Mesenchymal stem cell (in vitro differentiated cells and primary cell): Measurements from ENCODE around the gene BTBD16.

Experiments
- DNase-seq: peaks from one replicate; pipeline ENCODE4 v3.0.0-alpha.2; 2013
- H2AFZ ChIP-seq: one replicate; pipeline ENCODE4 v1.6.1; 2013; ENCODE audit warnings: low read depth, mild to moderate bottlenecking, control low read depth, inconsistent platforms, low read length, moderate library complexity
- H2AK5ac ChIP-seq: 2 replicates; pipeline ENCODE4 v1.6.1; 2013; ENCODE audit warnings: low read length, moderate library complexity, mild to moderate bottlenecking, inconsistent platforms; ENCODE audit not compliant: severe bottlenecking
- H2BK120ac ChIP-seq: one replicate; pipeline ENCODE4 v1.6.1; 2013; ENCODE audit warnings: low read depth, mild to moderate bottlenecking, inconsistent platforms, low read length, moderate library complexity
- H2BK12ac ChIP-seq, 2 experiments: one replicate each; pipeline ENCODE4 v1.6.1; 2013; ENCODE audit warnings: inconsistent platforms in 2 of 2, low read length in 2 of 2, mild to moderate bottlenecking in 2 of 2, moderate library complexity in 2 of 2, control low read depth in 1 of 2
- H2BK15ac ChIP-seq: one replicate; pipeline ENCODE4 v1.6.1; 2013; ENCODE audit warnings: mild to moderate bottlenecking, low read depth, inconsistent platforms; ENCODE audit not compliant: poor library complexity, severe bottlenecking
- H2BK5ac ChIP-seq: 2 replicates; pipeline ENCODE4 v1.6.1; 2013; ENCODE audit warnings: low read depth, mild to moderate bottlenecking, low read length, control low read depth, inconsistent platforms; ENCODE audit not compliant: poor library complexity, severe bottlenecking
- H3K14ac ChIP-seq, 2 experiments: one replicate each; pipeline ENCODE4 v1.6.1; 2013; ENCODE audit warnings: inconsistent platforms in 2 of 2, low read length in 2 of 2, control low read depth in 1 of 2, mild to moderate bottlenecking in 1 of 2, moderate library complexity in 1 of 2
- H3K18ac ChIP-seq, 2 experiments: one replicate each; pipeline ENCODE4 v1.6.1; 2013; ENCODE audit warnings: inconsistent platforms in 2 of 2, low read length in 2 of 2, control low read depth in 1 of 2, low read depth in 1 of 2, mild to moderate bottlenecking in 1 of 2
- H3K23ac ChIP-seq, 2 experiments: one replicate each; pipeline ENCODE4 v1.6.1; 2013; ENCODE audit warnings: inconsistent platforms in 2 of 2, low read length in 2 of 2, mild to moderate bottlenecking in 2 of 2, moderate library complexity in 2 of 2, control low read depth in 1 of 2
- H3K27ac ChIP-seq: 2 replicates; pipeline ENCODE4 v1.5.1; 2013; ENCODE audit warnings: mild to moderate bottlenecking, moderate library complexity, low read length, control low read depth, inconsistent platforms; ENCODE audit not compliant: poor library complexity, severe bottlenecking
- H3K27me3 ChIP-seq, 2 experiments: 2 replicates each; pipeline versions ENCODE4 v1.6.1 to v1.7.0; 2013; ENCODE audit warnings: low read length in 2 of 2, mild to moderate bottlenecking in 2 of 2, moderate library complexity in 2 of 2, control low read depth in 1 of 2, inconsistent platforms in 1 of 2; ENCODE audit not compliant: control insufficient read depth in 1 of 2, insufficient read depth in 1 of 2
- H3K36me3 ChIP-seq, 2 experiments: 2 replicates each; pipeline versions ENCODE4 v1.6.1 to v1.7.0; 2013; ENCODE audit warnings: low read length in 2 of 2, control low read depth in 1 of 2, inconsistent platforms in 1 of 2, low read depth in 1 of 2, mild to moderate bottlenecking in 1 of 2; ENCODE audit not compliant: insufficient read depth in 2 of 2, control insufficient read depth in 1 of 2
- H3K4ac ChIP-seq, 2 experiments: one replicate each; pipeline ENCODE4 v1.6.1; 2013; ENCODE audit warnings: inconsistent platforms in 2 of 2, low read length in 2 of 2, mild to moderate bottlenecking in 2 of 2, moderate library complexity in 2 of 2, control low read depth in 1 of 2, low read depth in 1 of 2
- H3K4me1 ChIP-seq: 2 replicates; pipeline ENCODE4 v1.6.1; 2013; ENCODE audit warnings: low read depth, low read length, control low read depth; ENCODE audit not compliant: control insufficient read depth, insufficient read depth
- H3K4me2 ChIP-seq: 2 replicates; pipeline ENCODE4 v1.6.1; 2013; ENCODE audit warnings: low read length, mild to moderate bottlenecking, inconsistent platforms; ENCODE audit not compliant: poor library complexity, severe bottlenecking
- H3K4me3 ChIP-seq, 2 experiments: 2 replicates each; pipeline versions ENCODE4 v1.5.1 to v1.7.0; 2013; ENCODE audit warnings: low read length in 2 of 2, mild to moderate bottlenecking in 2 of 2, control low read depth in 1 of 2, low read depth in 1 of 2; ENCODE audit not compliant: insufficient read depth in 1 of 2
- H3K79me1 ChIP-seq: replicated peaks from 2 replicates; pipeline ENCODE4 v1.6.1; 2013; ENCODE audit warnings: mild to moderate bottlenecking, control low read depth, low read length, inconsistent platforms; ENCODE audit not compliant: poor library complexity, severe bottlenecking
- H3K9ac ChIP-seq: 2 replicates; pipeline ENCODE4 v1.7.0; 2013; ENCODE audit warnings: mild to moderate bottlenecking, low read length, moderate library complexity
- H3K9me3 ChIP-seq: 2 replicates; pipeline ENCODE4 v1.7.0; 2013; ENCODE audit warnings: mild to moderate bottlenecking, low read length; ENCODE audit not compliant: control insufficient read depth
- H4K8ac ChIP-seq: one replicate; pipeline ENCODE4 v1.6.1; 2013; ENCODE audit warnings: inconsistent platforms, mild to moderate bottlenecking, low read length, moderate library complexity
- H4K91ac ChIP-seq: one replicate; pipeline ENCODE4 v1.6.1; 2013; ENCODE audit warnings: mild to moderate bottlenecking, low read length, inconsistent platforms
- WGBS: methylation state at CpG from one replicate; pipeline ENCODE4 v1.1.7; 2013; ENCODE audit warnings: mixed read lengths; 5-methylcytosine and 5-hydroxymethylcytosine counted together

Gene BTBD16

GRCh38 chr10:122232769-122233168 is 38.3 kb upstream of the BTBD16 start:
- Histone ChIP-seq H3K4ac (no peak overlapping the region), H2AK5ac (no peak overlapping the region), H2BK5ac (no peak overlapping the region), H3K4me1 (peaks cover 5% of the 10 kb centered on the region), H2BK12ac (no peak overlapping the region), H3K36me3 (peaks cover 39 to 40% of the 10 kb centered on the region in 2 experiments), H3K79me1 (peaks cover 13% of the 10 kb centered on the region), H3K9me3 (no peaks in the 10 kb centered on the region), H3K23ac (no peak overlapping the region), H4K8ac (no peak overlapping the region), H3K27ac (no peak overlapping the region), H3K18ac (no peak overlapping the region), H2BK15ac (no peak overlapping the region), H3K4me2 (no peak overlapping the region), H2AFZ (no peak overlapping the region), H3K14ac (no peak overlapping the region), H3K9ac (no peak overlapping the region), H3K27me3 (no peaks in the 10 kb centered on the region), H3K4me3 (no peak overlapping the region), H2BK120ac (no peak overlapping the region), H4K91ac (no peak overlapping the region)
- WGBS: 98% methylated on average over 3 of the region's 3 CpGs
- DNase-seq: no peak

GRCh38 chr10:122233857-122234348 is 37.2 kb upstream of the BTBD16 start:
- Histone ChIP-seq H2BK5ac (no peak overlapping the region), H3K23ac (no peak overlapping the region), H3K4me2 (no peak overlapping the region), H3K9me3 (no peaks in the 10 kb centered on the region), H2BK15ac (no peak overlapping the region), H3K9ac (no peak overlapping the region), H4K91ac (no peak overlapping the region), H3K4me3 (no peak overlapping the region), H2BK120ac (no peak overlapping the region), H3K4me1 (peaks cover 5% of the 10 kb centered on the region), H4K8ac (no peak overlapping the region), H3K14ac (peak overlapping the region in 1 of 2 experiments; percentile 1), H2BK12ac (no peak overlapping the region), H2AFZ (no peak overlapping the region), H3K27ac (no peak overlapping the region), H3K36me3 (peaks cover 32 to 34% of the 10 kb centered on the region in 2 experiments), H3K4ac (no peak overlapping the region), H3K79me1 (peaks cover 9% of the 10 kb centered on the region), H3K27me3 (no peaks in the 10 kb centered on the region), H2AK5ac (no peak overlapping the region), H3K18ac (no peak overlapping the region)
- 96% methylated on average over 11 of the region's 11 CpGs for WGBS
- DNase-seq: no peak

- peaks cover 9% of the 10 kb centered on the region for H3K79me1 ChIP-seq
Observed at GRCh38 chr10:122234416-122234815, 36.7 kb upstream of the BTBD16 start.

GRCh38 chr10:122236690-122237306 is 34.3 kb upstream of the BTBD16 start:
- Histone ChIP-seq H3K27me3 (no peaks in the 10 kb centered on the region), H3K18ac (no peak overlapping the region), H2AK5ac (no peak overlapping the region), H3K9me3 (no peaks in the 10 kb centered on the region), H2AFZ (no peak overlapping the region), H3K79me1 (peaks cover 6% of the 10 kb centered on the region), H3K23ac (no peak overlapping the region), H3K4me2 (no peak overlapping the region), H3K4ac (no peak overlapping the region), H4K91ac (no peak overlapping the region), H3K27ac (no peak overlapping the region), H3K9ac (no peak overlapping the region), H2BK120ac (no peak overlapping the region), H2BK12ac (no peak overlapping the region), H3K14ac (no peak overlapping the region), H3K4me1 (peaks cover 5% of the 10 kb centered on the region), H2BK15ac (no peak overlapping the region), H3K4me3 (no peak overlapping the region), H2BK5ac (no peak overlapping the region), H4K8ac (no peak overlapping the region), H3K36me3 (peaks cover 19 to 28% of the 10 kb centered on the region in 2 experiments)
- 82% methylated on average over 3 of the region's 5 CpGs for WGBS
- no peak for DNase-seq

More at GRCh38 chr10:122234416-122234815, 36.7 kb upstream of the BTBD16 start:
- Histone ChIP-seq H3K14ac (no peak overlapping the region), H3K4me1 (peaks cover 5% of the 10 kb centered on the region), H3K36me3 (peaks cover 30 to 32% of the 10 kb centered on the region in 2 experiments), H2BK12ac (no peak overlapping the region), H2AK5ac (no peak overlapping the region), H3K27ac (no peak overlapping the region), H2BK120ac (no peak overlapping the region), H3K9me3 (no peaks in the 10 kb centered on the region), H3K4ac (no peak overlapping the region), H3K23ac (no peak overlapping the region), H3K18ac (no peak overlapping the region), H2BK5ac (no peak overlapping the region), H3K4me2 (no peak overlapping the region), H3K9ac (no peak overlapping the region), H3K4me3 (no peak overlapping the region), H2BK15ac (no peak overlapping the region), H4K8ac (no peak overlapping the region), H2AFZ (no peak overlapping the region), H4K91ac (no peak overlapping the region), H3K27me3 (no peaks in the 10 kb centered on the region)
- 100% methylated on average over 2 of the region's 2 CpGs for WGBS
- DNase-seq: no peak
